NOMO-1 (cell line): ENCODE measurements around the gene ARX.

Experiments used
- DNase-seq, 2 experiments: peaks; one replicate each; lab custom pipeline; 2025; ENCODE audit not compliant: unreplicated experiment in 2 of 2; lab: John Stamatoyannopoulos, UW

Gene ARX

DNA sequence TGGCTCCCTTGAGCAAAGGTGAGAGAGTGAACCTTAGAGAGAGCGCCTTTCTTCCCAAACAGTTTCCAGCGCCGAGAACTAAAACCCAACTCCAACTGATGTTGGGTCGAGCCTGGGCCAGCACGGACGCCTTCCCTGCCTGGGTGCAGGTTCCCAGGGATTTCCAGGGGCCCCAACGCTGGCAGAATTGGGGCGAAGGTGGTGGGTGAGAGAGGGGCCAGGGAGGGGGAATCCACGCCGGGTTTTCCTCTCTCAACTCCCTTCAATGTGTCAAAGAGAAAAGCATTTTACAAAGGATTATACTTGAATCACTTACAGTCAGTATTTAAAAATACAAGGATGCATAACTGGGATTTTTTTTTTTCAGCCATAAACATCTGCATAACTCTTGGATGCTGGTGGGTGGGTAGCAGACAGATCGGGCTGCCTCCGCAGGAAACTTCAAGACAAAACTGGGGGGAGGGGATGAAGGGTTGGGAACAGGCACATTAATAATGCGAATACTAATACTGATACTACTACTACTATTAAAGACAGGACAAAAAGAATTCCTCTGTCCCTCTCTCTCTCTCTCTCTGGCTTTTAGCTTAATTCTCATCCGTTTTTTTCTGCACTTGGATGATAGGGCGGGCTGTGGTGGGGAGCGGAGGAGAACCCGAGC lies 1.3 kb upstream of the ARX start:
- DNase-seq = no peak

DNA sequence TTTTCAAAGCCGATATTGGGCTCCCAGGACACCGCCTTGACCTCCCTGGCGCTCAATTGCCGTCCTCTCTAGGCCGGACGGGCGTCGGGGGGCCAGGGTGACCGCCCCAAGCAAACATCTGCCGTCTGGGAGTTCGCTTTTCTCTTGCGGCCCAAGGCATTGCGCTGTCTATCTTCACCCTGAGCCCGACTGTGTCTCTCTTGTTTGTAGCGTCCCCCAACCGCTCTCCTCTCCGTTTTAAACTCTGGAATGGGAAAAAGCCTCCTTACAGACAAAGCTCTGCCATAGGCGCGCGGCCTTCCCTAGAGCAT lies 551 bp upstream of the ARX start:
- DNase-seq = no peak

DNA sequence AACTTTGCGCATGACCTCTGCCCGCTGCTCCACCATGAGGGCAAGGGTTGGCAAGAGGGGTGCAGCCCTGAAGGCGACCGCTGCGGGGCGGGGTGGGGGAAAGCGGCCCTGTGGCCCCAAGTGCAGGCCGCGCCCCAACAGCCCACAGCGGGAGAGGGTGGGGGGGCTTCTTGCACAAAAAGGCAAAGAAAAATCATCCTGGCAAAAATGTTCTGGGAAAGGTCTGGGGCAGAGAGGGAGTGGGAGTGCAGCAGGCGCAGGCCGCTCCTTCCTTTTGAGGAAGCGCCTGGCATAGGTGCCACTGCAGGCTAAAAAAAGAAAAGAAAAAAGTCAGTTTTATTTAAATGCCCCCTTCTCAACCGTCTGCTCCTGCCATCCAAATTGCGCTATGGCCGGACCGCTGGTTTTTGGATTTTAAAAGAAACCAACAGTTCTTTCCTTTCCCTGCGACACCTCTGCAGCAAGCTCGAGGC lies 1.4 kb downstream of the ARX start:
- no peak for DNase-seq

DNA sequence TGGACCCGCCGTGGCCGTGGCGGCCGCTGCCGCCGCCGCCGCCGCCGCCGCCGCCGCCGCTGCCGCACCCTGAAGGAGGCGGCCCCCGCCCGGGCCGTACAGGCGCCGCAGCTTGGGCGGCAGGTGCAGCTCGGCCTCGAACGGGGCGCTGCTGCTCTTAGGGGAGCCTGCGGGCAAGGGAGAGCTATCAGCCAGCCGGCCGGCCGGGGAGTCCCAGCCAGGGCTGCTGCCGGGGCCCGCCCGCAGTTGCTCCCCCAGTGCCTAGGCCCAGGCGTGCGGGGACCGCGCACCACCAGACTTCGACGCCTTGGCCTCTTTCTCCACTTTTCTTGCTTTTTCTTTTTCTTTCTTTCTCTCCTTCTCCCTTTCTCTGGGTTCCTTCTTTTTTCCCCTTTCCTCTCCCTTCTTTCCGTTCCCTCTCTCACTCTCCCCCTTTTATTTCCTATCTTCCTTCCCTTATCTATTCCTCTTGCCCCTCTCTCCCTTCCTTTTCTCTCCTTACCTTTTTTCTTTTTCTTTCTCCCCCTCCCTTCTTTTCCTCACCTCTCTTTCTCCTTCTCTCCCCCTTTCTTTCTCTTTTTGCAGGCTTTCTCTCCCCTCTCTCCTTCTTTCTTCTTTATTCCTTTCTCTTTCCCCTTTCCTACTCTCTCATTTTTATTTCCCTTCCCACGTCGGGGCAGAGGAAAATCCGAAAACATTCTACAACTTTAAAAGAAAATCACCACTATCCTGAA lies 2.0 kb downstream of the ARX start:
- DNase-seq = no peak

DNA sequence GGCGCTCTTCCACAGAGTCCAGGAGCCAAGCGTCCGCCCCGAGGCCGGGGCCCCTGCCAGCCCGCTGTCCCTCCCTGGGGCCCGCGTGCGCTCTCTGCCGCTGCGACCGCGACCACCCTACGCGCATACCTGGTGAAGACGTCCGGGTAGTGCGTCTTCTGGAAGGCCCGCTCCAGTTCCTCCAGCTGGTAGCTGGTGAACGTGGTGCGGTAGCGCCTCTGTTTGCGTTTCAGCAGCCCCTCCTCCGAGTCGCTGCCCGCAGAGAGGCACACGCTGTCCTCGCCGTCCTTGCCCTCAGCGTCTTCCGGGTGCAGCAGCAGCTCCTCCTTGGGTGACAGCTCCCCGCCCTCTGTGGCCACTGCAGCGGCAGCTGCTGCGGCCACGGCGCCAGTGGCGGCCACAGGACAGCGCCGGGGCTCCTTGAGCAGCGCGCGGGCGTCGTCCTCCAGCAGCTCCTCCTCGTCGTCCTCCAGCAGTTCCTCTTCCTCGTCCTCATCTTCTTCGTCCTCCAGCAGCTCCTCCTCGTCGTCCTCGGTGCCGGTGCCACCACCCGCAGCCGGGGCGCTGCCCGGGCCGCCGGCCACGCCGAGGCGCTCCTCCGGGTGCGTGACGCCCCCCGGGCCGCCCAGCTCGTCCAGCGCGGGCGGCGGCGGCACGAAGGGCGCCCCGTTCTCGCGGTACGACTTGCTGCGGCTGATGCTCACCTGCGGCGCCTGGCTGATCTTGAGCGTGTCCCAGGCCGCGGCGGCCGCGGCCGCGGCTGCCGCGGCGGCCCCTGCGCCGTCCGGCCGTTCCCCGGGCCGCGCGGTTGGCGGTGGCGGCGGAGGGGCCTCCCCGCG lies 2.8 kb downstream of the ARX start:
- DNase-seq = peak; percentile 10 to 14

DNA sequence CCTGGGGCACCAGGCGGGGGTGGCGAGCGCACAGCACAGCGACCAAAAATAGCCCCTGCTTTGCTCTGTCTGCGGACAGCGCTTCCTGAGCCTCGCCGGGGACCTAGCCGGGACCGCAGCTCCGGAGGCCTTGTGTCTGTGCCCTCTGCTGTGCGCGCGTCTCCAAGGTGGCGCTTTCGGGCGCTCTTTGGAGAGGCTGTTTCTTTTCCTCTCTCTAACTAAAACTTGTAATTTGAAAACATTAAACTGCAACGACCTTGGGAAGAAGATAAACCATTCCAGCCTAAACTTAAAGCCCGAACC lies 3.4 kb downstream of the ARX start:
- no peak for DNase-seq

DNA sequence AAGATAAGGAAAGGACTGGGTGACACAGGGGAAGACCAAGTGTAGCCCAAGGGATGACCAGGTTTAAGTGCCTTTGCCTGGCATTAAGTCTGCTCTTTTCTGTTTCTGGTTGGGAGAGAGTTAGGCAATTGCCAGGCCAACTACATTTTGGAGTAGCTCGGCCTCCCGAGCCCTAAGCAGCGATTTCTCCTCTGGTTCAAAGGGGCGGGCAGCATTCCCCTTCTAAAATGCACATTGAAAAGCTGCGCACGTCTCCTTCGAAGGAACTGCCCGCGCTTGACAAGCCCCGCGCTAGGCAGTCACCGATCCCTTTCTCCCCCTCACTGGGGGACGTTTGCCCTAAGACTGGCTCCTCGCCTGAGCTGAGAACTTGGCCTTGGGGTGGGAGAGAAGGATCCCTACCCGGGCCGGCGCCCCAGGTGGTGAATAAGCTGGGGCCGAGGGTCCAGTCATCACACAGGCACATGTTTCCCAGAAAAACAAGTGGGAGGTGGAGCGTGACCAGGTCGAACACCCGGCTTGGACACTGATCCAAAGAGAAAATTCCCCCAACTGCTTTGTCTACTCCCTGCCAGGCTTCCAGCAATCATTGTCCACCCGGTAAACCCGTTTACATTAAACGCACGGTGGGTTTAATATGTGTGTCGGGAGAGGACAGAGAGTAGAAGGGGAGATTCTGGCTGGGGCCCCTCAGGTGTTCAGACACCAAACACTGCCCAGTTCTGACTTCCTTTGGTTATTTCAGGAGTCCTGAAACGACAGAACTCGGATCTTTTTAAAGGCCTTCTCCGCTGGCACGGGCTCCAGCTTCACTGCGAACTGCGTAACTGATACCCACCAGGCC lies 4.0 kb downstream of the ARX start:
- DNase-seq = no peak

DNA sequence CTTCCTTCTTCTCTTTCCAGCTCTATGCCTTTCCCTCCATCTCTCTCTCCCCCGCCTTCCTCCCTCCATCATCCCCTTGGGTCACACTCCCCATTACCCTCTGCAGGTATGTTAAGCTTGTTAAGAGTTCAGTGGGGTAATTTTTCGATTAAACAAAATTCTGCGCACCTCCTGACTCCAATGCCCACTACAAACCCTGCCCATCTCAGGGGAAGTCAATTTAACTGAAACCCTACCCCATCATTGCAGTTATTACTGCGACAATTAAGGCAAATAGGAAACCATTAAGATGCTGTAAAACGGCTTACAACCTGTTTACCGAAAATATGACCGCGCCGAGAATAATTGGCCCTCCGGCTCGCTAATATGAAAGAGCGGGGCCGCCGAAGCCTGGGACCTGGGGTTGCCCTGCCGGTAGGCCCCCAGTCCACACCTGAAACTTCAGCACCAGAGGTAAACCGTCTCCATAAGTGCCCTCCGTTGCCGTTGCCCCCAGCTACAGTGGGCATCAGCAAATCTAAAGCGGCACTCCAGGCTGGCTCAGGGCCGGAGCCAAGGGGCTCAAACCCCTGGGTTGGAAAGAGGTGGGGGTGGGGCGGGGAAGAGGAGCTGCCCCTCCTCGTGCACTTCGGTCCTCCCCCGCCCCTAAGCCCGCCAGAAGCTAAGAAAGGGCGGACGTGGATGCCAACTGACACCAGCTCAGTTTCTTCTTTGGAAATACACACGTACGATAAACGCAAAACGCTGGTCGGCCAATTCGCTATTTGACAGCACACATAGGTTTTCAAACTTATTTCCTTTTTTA lies 4.8 kb downstream of the ARX start:
- DNase-seq = no peak

DNA sequence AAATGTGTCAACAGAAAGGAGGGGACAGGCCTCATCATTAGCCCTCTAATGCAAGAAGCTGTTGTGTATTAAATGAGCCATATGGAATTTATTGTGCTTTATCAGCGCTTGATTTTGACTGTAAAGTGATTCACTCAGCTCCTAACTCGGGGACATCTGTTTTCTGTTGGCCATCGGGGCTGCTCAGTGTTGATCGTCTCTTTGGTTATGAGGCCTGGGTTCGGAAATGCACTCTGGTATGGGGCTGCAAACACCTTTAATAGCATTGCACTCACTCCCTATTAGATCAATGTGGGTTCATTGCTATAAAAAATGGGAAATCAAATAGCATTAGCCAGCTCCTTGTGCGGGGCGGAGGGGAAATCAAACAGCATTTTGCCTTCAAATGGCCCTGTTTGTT lies 6.4 kb downstream of the ARX start:
- DNase-seq = no peak

DNA sequence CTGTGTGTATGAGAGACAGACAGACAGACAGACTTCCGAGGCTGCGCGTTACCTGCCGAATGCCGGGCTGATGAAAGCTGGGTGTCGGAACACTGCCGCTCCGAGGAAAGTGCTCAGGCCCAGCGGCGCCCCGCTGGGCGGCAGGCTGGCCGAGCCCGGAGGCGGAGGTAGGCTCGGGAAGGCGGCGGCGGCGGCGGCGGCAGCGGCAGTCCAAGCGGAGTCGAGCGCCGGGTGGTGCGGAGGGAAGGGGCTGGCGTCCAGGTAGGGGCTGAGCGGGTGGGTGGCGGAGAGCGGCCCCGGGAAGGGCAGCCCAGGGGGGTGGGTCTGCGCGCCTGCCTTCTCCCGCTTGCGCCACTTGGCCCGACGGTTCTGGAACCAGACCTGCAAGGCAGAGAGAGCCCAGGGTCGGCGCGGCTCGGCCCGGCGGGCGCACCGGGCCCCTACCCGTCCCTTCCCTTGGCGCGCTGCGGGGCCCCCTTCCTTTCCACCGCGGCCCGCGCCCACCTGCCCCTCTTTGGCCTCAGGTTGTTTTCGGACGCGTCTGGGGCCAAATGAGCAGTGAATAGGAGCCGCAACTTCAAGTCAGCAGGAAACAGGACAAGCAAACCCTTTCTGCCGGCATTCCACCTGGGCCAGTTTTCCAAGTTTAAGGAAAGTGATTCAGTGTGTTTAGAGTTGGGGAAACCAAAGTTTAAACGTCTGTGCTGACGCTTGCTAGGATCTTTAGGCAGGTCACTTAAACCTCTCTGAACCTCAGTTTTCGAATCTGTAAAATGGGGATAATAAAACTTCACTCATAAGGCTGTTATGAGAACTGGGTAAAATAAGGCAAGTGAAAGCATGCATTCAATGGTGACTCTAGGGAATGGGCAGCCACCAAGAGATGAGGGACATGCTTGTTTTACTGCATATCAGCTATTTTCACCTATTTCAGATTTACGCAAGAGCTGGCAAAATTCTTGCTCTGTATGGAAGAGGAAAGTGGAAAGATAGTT lies 8.4 kb downstream of the ARX start:
- no peak for DNase-seq

DNA sequence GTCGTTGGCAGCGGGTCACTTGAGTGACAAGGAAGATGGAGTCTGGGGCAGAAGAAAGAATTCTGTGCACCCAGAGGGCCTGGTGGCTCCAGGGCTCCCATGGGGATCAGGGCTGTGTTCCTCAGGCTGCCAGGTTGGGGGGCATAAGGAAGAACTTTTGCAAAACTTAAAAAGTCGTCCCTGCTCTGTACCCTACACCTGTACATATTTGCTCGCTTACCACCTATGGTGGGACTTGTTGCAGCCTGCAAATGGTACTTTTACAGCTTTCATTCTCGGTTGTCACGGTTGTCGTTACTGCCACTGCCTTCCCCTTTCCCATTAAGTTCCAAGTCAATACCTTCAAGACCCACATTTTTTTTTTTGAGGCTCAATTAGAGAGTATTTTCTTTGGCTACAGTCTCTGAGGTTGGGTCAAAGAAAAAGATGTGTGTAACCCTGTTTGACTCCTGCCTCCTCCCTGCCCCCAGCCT lies 9.1 kb downstream of the ARX start:
- DNase-seq = no peak

DNA sequence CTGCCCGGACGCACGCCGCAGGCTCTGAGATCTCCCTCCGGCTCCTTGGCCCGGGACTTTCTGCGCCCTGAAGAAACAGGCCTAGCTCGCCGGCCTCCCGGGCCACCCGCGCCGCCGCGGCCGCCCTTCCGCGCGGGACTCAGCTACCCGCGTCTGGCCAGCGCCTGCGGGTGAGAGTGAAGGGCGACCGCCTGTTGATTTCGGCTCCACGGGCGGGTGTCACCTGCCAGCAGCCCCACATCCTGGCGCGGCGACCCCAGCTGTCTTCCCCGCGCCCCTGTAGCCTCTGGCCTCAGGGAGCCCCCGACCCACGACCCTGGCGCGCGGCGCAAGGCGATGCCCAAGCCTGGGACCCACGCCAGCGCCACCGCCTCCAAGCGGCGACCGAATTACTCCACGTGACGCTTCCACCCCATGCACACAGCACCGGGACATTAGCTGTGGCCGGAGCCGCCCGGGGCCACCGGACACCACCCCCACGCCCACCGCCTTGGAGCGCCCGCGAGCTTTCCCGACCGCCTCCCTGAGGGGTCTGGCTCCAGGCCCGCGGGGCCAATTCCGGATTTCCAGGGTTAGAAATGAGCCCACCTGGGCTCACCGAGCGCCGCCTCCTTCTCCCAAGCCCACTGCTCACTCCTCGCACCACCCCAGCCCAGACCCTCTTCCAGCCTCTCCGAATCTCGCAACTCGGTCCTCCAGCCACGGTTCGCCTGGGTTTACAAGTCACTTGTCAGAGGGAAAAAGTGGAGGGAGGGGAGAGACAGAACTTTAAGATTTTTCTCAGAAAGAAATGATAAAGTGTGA lies 10.2 kb downstream of the ARX start:
- DNase-seq = no peak

DNA sequence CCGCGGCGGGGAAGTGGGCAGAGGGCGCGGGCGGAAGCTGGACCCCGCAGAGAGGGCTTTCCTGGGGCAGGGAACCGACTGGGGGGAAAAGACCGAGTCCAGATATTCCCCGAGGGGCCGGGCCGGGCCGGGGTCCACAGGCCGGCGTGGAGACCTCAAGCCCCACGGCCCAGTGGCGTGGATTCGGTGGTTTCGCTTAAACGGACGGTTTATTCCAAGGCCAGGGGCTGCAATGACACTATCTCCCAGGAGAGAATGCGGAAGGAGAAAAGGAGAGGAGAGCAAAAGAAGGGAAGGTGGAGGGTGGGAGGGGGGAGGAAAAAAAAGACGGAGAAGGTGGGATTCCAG lies 10.8 kb downstream of the ARX start:
- no peak for DNase-seq

DNA sequence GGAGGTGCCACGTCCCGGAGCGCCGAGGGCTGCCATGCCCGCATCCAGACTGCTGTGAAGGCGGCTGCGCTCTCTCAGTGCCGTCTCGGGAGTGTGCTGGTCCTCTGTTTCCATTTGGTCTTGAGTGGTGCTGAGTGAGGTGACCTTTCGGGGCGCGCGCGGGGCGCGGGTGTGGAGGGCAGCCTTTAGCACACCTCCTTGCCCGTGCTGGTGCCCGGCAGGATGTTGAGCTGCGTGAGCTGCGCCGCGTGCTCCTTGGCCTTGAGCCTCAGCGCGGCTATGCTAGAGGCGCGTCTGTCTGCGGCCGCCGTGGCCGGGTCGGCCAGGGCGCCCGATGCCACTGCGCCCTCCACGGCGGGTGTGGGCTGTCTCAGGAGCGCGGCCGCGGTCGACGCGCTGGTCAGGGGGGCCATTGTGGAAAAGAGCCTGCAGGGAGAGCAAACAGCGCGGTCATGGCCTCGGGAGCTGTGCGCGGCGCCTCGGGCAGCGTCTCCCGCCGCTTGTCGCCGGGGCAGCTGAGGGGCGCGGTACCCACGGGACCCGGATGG lies 11.2 kb downstream of the ARX start:
- no peak for DNase-seq

DNA sequence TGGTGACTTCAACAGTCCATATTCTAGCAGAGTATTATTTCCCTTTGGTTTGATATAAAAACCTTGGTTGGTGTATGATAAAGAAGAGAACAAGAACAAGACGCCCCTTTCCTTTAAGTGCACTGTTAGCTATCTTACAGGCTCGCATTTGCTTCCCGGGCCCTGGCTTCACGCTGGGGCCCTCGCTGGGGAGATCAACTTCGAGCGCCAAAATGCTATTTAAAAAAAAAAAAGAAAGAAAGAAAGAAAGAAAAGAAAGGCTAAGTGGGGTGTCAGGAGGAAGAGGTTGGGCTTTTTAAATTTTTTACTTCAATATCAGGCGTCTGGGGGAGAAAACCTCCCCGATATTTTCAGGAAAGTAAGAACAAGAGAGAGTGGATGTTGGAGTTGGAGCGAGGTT lies 11.7 kb downstream of the ARX start:
- DNase-seq = no peak

DNA sequence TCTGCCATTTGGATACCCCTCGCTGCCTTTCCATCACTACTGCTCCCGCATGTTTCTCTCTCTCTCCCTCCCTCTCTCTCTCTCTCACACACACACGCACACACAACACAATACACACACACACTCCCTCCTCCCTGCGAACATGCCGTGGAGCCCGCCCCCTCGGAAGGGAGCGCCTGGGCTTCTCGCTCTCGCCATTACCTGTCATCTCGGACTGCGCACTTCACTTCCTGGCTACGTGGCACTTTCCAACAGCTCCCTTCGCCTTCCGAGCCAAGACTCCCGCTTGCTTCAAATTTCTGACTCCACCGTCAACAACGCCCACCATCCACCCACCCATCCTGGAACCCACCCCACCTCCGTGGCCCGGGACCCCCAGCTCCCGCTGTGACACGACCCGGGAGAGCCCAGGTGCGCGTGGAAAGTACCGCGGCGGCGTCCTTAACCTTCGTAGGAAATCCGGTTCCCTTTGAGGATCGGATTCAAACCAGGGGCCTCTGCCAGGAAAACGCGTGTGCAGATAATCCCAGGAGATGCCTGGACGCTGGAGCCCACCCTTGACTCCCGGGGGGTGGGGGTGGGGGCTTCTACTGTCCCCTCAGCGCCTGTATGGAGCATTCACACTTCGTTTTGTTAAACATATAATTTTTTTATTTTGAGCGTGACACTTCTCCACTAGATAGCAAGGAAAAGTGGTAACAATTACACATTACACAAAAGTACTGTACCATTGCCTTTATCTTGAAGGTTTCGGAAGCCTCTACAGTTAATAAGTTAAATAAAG lies 12.5 kb downstream of the ARX start:
- DNase-seq = no peak

DNA sequence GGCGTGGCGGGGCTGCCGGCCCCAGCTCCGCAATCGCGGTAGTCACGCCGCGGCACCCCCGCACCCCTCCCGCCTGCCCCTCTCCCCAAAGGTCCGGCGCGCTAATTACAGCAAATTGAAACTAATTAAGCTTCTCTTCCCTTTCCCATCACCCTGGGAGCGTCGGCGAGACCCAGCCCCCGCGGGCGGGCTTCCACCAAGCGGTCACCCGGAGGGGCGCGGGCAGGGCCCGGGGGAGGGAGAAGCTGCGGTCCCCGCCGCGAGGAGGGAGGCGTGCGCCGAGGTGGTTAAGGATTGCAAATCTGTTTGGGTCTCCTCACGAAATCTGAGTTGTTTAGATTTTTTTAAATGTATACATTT lies 13.1 kb downstream of the ARX start:
- DNase-seq = no peak
